Esophagus muscularis mucosa (tissue), 4 donors: ENCODE measurements around the gene KLLN.
"Not testable (repeated sequence)": the region's sequence is repeated elsewhere in the genome, so short reads cannot be mapped to it uniquely, and the experiment has no call there.

Source experiments
- EP300 ChIP-seq: sonication (generic); formaldehyde crosslinking; IDR thresholded peaks from one replicate; pipeline ENCODE4 v1.6.1; 2017; ENCODE audit warnings: antibody characterized with exemption
- POLR2A ChIP-seq: fragments of 450-650 bp; IDR thresholded peaks from one replicate; pipeline ENCODE4 v1.6.1; 2017; ENCODE audit warnings: antibody characterized with exemption, moderate library complexity, mild to moderate bottlenecking, low read depth
- TF ChIP-seq, protein P1 (sequence below), 3 experiments: fragments of 200-600 bp in 2 of 3; fragments of 450-650 bp in 1 of 3; sonication (generic) in 2 of 3; IDR thresholded peaks; one replicate each; pipeline ENCODE4 v1.5.1; 2017 to 2019; ENCODE audit warnings: antibody characterized with exemption in 3 of 3, mild to moderate bottlenecking in 2 of 3, moderate library complexity in 1 of 3

DNA sequence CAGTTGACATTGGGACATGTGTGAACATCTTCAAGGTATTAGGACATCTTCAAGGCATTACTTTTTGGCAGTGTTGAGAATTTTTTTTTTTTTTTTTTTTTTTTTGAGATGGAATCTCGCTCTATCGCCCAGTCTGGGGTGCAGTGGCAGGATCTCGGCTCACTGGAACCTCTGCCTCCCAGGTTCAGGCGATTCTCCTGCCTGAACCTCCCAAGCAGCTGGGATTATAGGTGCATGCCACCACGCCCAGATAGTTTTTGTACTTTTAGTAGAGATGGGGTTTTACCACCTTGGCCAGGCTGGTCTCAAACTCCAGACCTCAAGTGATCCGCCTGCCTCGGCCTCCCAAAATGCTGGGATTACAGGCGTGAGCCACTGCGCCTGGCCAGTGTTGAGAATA, 5.8 kb upstream of the KLLN start:
- TF ChIP-seq, protein P1, sequence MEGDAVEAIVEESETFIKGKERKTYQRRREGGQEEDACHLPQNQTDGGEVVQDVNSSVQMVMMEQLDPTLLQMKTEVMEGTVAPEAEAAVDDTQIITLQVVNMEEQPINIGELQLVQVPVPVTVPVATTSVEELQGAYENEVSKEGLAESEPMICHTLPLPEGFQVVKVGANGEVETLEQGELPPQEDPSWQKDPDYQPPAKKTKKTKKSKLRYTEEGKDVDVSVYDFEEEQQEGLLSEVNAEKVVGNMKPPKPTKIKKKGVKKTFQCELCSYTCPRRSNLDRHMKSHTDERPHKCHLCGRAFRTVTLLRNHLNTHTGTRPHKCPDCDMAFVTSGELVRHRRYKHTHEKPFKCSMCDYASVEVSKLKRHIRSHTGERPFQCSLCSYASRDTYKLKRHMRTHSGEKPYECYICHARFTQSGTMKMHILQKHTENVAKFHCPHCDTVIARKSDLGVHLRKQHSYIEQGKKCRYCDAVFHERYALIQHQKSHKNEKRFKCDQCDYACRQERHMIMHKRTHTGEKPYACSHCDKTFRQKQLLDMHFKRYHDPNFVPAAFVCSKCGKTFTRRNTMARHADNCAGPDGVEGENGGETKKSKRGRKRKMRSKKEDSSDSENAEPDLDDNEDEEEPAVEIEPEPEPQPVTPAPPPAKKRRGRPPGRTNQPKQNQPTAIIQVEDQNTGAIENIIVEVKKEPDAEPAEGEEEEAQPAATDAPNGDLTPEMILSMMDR (IDR thresholded peaks at IDR 0.05): not testable (repeated sequence)
- not testable (repeated sequence) for TF ChIP-seq EP300, POLR2A
